ENCODE measurements around the gene NOP53.
"Not testable (repeated sequence)": the region's sequence is repeated elsewhere in the genome, so short reads cannot be mapped to it uniquely, and the experiment has no call there.

NOP53 gene

DNA sequence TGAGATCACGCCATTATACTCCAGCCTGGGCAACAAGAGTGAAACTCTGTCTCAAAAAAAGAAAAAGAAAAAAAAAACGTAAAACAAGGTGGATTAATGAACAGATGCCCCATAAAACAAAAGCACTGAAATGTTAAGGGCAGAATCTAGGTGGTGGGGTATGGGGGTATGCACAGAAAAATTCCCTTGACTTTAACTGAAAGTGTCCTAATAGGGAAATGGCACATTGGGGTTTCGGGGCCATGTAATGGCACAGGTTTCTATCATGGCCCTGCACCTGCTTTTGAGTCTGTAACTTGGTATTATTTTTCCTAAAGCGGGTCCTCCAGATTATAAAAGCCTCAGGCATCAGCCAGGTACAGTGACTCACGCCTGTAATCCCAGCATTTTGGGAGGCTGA, 16.2 kb downstream of the NOP53 start:
- no peak for TF ChIP-seq CTCF (IDR thresholded peaks at IDR 0.05; ENCODE audit: low read depth, low read length, missing control alignments)
- H3K4me3 ChIP-seq (replicated peaks; ENCODE audit: low read depth, low read length): no peak overlapping the region
- no peak for DNase-seq (ENCODE audit: extremely low read depth, low read depth)

GRCh38 chr19:47762151-47762550, 16.8 kb downstream of the NOP53 start:
- no peak for DNase-seq (ENCODE audit: extremely low read depth, low read depth)
- no peak overlapping the region for H3K4me3 ChIP-seq (replicated peaks; ENCODE audit: low read depth, low read length)
- TF ChIP-seq CTCF (IDR thresholded peaks at IDR 0.05; ENCODE audit: low read depth, low read length, missing control alignments): no peak

- no peak for TF ChIP-seq CTCF (IDR thresholded peaks at IDR 0.05; ENCODE audit: low read depth, low read length, missing control alignments)
- no peak for DNase-seq (ENCODE audit: extremely low read depth, low read depth)
- H3K4me3 ChIP-seq (replicated peaks; ENCODE audit: low read depth, low read length): no peak overlapping the region
Measured at GRCh38 chr19:47762615-47763308, 17.4 kb downstream of the NOP53 start.

- H3K4me3 ChIP-seq (replicated peaks; ENCODE audit: low read depth, low read length); DNase-seq (ENCODE audit: extremely low read depth, low read depth): not testable (repeated sequence)
Measured at GRCh38 chr19:47764705-47765104, 19.4 kb downstream of the NOP53 start.

DNA sequence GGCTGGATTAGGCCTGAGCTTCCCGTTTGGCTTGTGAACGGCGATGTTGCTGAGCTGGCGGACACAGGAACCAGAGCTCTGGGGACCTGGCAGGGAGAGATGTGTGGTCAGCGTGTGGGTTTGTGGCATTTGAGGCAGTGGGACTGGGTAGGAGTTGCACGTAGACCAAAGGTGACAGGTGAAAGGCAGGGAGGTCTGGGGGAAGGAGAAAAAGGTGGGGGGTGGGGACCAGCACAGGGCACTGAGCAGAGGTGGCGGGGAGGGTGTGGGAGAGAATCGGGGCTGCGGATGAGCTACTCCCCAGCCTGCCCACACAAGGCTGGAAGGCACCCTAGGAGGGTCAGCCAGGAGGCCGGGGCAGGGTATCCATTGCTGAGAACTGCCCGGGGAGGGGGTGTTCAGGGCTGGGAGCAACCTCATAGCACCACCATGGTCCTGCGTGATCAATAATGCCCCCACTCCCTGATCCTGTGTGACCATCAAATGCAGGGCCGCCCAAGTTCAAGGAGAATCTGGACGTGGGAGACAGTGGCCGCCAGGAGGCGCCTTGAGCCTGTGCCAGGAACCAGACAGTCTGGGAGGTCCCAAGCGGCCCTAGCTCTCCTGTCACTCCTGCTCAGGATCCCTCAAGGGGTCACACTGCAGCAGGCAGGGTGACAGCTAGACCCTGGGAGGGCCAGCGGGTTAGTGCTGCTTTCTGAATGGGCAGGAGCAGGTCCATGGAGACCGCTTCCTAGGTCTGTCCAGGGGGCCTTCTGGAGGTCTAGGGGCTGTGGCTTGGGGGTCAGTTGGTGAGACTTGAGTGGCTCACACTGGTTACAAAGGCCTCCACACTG, 20.4 kb downstream of the NOP53 start:
- peak; percentile 90 for TF ChIP-seq CTCF (IDR thresholded peaks at IDR 0.05; ENCODE audit: low read depth, low read length, missing control alignments)
- no peak overlapping the region for H3K4me3 ChIP-seq (replicated peaks; ENCODE audit: low read depth, low read length)
- no peak for DNase-seq (ENCODE audit: extremely low read depth, low read depth)

GRCh38 chr19:47766359-47766620, 20.9 kb downstream of the NOP53 start:
- TF ChIP-seq CTCF (IDR thresholded peaks at IDR 0.05; ENCODE audit: low read depth, low read length, missing control alignments): no peak
- no peak overlapping the region for H3K4me3 ChIP-seq (replicated peaks; ENCODE audit: low read depth, low read length)
- no peak for DNase-seq (ENCODE audit: extremely low read depth, low read depth)

GRCh38 chr19:47766670-47767069, 21.3 kb downstream of the NOP53 start:
- no peak for DNase-seq (ENCODE audit: extremely low read depth, low read depth)

More at GRCh38 chr19:47766670-47767069, 21.3 kb downstream of the NOP53 start:
- H3K4me3 ChIP-seq (replicated peaks; ENCODE audit: low read depth, low read length): no peak overlapping the region
- TF ChIP-seq CTCF (IDR thresholded peaks at IDR 0.05; ENCODE audit: low read depth, low read length, missing control alignments): no peak
